Left ventricle myocardium superior (tissue), 1 donor: ENCODE measurements around the gene HCAR3. TPM values are rescaled to one million over a fixed set of nuclear protein-coding genes. Genes with fewer than 3 reads are reported as not detected.
A peak's percentile ranks its signal among the peaks of the same experiment; 100 is the strongest.
"Not testable (repeated sequence)": the region's sequence is repeated elsewhere in the genome, so short reads cannot be mapped to it uniquely, and the experiment has no call there.

Source experiments
- ATAC-seq: fragments of 200-7000 bp; cut with Tn5 transposase; one replicate; pipeline ENCODE4 v1.9.1; 2020; ENCODE audit warnings: mild to moderate bottlenecking, moderate library complexity
- DNase-seq: peaks from one replicate; pipeline ENCODE4 v3.0.0-alpha.2; 2020
- intact Hi-C: fragments of 100-400 bp; cut with micrococcal nuclease; formaldehyde crosslinking; loops from one replicate; pipeline ENCODE4 v1.11.0; 2022
- long read RNA-seq: library from polyadenylated mRNA; unstranded; transcript quantifications from one replicate; pipeline ENCODE4 v2.0.0, GENCODE V29; 2021
- total RNA-seq: library from RNA; stranded (reverse); fragmentation: NEBNext Ultra II Directional; extraction: Animal tissue kit (Norgen Biotek cat#: 25700); gene quantifications from one replicate; pipeline ENCODE4 v1.2.1, GENCODE V29; 2021
- donor health status: DM: no; HTN: yes; CAD: no; lungs with severe emphysema.

HCAR3 gene
- 0.12 TPM for total RNA-seq
- long read RNA-seq, partial matches to known transcripts: 0 of 1 reads
- long read RNA-seq, other reads (novel, unspliced or antisense): 0 of 1 reads

DNA sequence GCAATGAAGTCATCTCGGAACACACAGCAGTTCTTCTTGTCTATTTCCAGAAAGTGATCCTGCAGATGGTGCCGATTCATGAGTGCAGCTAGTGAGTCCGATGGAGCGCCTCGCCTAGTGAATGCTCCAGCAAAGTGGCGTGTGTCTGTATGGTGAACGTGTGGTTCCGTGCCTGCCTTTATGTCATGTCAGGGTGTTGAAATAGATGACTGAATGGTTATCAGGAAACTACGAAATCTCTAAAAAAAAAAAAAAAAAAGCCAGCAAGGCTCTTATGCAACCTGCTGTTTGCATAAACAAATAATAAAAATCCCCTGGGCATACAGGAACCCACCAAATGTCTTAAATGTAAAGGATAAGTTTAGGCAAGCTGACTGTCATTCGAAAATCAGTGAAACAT lies at the start of gene HCAR3:
TSS of gene HCAR3 (minus strand) at position 154 of the 400 bp plus-strand sequence. CDS start at position 80, 74 bp downstream.
- DNase-seq, intact Hi-C loops: not testable (repeated sequence)

DNA sequence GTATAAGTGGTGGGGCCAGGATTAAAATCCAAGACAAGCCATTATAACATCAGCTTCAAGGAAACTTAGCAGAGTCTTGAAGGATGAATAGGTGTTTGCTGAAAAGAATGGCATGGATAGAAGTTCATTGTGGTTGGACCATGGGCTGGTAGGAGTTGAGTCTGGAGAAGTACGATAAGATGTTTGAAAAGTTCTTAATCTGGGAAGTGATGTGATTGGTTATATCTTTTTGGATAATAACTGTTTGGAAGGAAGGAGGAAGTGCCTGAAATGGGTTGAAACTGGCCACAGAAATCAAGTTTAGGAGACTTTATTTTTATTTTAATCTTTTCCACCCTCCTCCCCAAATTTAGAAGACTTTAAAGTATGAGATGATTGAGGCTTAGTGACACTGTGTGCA lies 41.0 kb upstream of the HCAR3 start:
- ATAC-seq: no peak
- intact Hi-C loops: no loop called here

More for the DNA sequence above, at the start of gene HCAR3:
- ATAC-seq: not testable (repeated sequence)

DNA sequence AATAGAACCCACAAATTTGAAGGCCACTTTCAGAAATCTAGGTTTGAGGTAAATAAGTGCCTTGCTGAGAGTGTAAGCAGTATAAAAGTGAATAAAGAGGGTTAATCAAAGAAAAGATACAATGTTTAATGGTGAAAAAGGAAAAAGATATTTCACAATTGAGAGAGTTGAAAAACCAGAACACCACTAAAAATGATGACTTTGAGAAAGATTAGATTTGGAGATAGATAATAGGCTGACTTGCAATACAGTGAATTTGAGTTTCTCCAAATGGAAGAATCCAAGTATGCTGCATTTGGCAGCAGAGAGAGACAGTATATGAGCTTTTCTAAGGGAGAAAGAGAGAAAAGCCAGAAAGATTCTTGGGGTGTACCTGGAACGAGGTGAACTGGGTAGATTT lies 38.2 kb upstream of the HCAR3 start:
- no peak for DNase-seq

More for the DNA sequence above, 41.0 kb upstream of the HCAR3 start:
- DNase-seq: no peak

DNA sequence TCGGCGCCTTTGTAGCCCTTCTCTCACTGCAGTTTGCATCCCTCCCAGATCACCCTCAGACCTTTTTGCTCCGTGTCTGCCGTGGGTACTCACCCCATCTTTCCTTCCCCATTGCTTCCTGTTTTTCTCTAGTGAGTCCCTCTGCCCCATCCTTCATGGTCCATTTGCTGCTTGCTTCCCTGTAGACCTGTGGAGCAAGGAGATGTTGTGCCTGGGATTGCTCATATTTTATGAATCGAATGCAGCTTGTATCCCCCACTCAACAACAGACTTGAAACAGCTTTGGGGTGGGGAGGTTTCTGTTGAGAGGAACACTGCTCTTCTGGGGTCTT lies 36.7 kb upstream of the HCAR3 start:
- no peak for ATAC-seq
- intact Hi-C loops: no loop called here
- no peak for DNase-seq

More for the DNA sequence above, 38.2 kb upstream of the HCAR3 start:
- intact Hi-C loops: no loop called here
- ATAC-seq: no peak

DNA sequence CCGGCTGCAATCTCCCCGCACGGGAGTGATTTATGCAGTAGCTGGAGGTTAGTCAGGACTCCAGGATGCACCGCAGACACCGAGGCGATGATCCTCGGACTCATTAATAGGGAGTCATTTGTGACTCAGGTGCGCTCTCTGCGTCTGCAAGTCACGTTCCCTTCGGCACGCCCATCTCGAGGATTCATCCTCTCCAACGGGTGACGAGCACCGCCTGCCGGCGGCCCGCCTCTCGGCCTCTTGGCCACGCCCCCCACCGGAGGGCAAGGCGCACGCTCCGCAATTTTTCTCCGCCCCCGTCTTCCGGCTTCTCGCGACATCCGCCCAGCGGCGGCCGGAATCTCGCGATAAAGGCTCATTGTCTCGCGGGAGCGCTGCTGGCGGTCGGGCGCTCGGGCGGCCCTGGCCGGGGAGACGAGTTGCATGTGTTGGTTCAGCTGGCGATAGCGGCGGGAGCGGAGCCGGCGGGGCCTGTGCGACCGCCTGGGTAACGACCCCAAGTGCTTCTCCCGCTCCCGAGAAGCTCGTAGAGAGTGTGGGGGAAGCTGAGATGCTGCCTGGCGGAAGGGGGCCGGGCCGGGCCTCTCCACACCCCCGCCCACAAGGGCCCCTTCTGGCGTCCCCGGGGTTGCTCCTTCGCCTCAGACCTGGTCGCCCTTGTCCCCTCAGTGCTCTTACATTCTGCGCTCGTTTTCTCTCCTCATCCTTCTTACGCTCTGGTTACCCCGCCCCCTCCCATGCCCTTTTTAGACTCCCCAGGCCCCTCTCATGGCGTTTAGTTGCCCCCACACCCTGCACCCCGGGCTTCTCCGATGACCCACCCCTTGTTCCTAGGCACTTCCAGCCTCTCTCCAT lies 36.1 kb upstream of the HCAR3 start, which contains the start of gene DENR:
TSS of gene DENR (plus strand) at position 361 of the 855 bp plus-strand sequence. CDS start 878 bp downstream, outside the sequence.
- peak; percentile 99 for ATAC-seq
- intact Hi-C loops: no loop called here
- DNase-seq: peak; percentile 99

DNA sequence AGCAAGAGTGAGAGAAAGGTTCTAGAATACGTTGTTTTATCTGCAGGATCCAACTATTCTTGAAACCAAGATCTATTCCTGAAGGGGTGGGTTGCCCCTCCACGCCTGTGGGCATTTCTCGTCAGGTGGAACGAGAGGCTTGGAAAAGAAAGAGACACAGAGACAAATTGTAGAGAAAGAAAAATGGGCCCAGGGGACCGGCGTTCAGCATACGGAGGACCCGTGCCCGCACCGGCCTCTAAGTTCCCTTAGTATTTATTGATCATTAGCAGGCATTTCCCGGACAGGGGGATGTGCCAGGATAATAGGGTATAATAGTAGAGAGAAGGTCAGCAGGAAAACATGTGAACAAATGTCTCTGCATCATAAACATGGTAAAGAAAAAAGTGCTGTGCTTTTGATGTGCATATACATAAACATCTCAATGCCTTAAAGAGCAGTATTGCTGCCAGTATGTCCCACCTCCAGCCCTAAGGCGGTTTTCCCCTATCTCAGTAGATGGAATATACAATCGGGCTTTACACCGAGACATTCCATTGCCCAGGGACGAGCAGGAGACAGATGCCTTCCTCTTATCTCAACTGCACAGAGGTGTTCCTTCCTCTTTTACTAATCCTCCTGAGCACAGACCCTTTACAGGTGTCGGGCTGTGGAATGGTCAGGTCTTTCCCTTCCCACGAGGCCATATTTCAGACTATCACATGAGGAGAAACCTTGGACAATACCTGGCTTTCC lies 34.3 kb upstream of the HCAR3 start:
- ATAC-seq, intact Hi-C loops, DNase-seq: not testable (repeated sequence)

DNA sequence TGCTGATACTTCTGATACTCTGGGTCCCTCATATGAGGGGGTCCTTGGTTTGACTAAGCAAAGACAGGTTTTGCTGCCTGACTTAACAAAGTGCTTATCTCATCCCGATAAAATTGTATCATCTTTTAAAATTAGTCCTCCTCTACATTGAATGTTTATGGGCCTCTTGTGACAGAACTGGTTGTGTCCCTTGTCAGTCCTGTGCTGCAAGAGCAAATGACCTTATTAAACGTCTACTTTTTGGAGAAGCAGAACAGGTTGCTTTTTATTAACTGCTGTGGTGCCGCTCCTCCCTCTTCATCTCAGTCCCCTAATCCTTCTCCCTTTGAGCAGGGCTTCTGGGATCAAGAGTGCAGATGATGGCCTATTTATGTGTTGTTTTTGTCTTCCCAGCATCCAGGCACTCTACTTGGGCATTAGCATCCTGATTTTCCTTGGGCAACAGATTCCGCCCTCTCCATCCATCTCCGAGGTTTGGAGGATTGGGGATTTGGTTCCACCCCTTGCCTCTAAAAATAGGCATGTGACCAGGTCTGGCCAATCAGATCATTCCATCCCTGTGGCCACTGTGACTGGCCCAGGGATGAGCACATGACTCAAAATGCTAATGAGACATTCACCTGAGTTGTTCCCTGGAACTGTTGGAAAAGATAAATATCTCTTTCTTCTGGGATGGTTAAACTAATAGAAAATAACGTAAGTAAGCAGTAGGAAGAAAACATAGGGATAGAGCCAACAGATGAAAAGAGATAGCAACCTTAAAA lies 33.1 kb upstream of the HCAR3 start:
- DNase-seq: no peak
- intact Hi-C loops: no loop called here
- ATAC-seq: no peak

DNA sequence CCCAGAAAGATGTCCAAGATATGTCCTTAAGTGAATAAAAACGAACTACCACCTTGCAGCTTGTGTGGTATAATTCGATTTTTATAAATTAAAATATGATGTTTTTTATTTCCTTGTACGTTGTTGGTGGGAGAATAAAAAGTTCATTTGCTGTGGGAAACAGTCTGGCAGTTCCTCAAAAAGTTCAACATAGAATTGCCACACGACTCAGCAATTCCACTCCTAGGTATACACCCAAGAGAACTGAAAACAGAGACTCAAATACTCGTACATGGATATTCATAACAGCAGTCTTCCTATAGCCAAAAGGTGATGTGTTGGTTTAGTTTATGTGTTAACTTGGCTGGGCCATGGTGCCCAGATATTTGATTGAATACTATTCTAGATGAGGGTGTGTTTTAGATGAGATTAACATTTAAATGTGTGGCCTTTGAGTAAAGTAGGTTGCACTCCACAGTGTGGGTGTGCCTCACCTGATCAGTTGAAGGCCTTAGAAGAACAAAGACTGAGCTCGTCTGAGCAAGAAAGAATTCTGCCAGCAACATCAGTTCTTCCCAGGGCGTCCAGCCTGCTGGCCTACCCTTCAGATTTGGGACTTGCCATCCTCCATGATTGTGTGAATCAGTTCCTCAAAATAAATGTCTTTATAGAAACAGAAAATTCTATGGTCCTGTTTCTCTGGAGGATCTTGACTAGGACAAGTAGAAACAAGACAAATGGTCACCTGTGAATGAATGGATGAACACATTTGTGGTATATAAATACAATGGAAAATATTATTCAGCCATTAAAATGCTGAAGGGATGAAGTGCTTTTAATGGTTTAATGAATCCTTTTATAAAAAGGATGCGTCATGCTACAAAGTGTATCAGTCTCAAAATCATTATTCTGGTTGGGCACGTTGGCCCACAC lies 30.9 kb upstream of the HCAR3 start:
- ATAC-seq: no peak
- no peak for DNase-seq
- intact Hi-C loops: no loop called here

DNA sequence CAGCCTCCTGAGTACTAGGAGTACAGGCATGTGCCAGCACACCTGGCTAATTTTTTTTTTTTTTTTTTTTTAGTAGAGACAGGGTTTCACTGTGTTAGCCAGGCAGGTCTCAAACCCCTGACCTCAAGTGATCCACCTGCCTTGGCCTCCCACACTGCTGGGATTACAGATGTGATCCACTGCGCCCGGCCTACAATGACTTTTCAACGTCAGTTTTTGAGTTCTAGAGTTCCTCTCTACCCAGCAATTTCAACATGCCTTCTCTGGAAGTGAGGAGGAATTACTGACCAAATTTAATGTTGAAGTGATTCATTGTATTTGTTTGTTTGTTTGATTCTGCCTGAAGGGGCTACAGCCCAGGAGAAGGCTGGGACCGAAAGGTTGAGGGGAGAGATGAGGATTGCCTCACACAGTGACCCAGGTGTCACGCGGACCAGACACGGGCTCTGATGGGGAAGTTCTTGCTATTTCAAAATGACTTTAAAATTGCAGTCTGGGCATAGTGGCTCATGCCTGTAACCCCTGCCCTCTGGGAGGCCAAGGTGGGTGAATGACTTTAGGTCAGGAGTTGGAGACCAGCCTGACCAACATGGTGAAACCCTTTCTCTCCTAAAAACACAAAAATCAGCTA lies 27.4 kb upstream of the HCAR3 start:
- intact Hi-C loops: no loop called here
- ATAC-seq: peak; percentile 23
- DNase-seq: no peak

DNA sequence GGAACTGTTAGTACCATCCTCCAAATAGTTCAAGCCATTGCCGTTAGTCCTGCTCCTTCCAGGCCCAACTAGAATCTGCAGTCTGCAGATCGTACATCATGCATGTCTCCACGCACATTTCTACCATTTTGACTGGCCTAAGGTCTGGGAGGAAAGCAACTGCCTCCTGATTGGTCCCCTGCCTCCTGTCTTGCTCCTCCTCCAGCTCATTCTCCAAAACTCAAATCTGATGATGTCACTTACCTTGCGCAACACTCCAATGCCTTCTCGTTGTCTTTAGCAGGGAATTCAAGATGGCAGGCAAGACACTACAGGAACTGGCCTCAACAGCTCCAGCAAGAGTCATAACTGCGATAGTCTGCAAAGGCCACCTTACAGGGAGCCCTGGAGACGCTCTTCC lies 23.7 kb upstream of the HCAR3 start:
- intact Hi-C loops: no loop called here

DNA sequence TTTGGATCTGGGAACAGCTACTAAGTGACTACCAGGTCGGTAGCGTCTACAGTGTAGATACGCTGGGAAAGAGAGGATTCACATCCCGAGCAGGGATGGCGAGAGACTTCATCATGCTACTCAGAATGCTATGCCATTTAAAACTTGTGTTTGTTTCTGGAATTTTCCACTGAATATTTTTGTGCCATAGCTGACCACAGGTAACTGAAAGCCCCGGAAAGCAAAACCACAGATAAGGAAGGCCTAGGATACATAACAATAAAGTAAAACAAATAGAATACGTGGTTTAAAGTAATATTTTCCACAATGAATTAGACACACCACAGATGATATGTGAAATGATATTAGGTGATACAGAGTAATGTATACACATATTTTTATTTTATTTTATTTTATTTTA lies 22.0 kb upstream of the HCAR3 start:
- ATAC-seq (no peak), DNase-seq (no peak)
- intact Hi-C loops: no loop called here

More for the DNA sequence above, 23.7 kb upstream of the HCAR3 start:
- ATAC-seq (no peak), DNase-seq (no peak)

DNA sequence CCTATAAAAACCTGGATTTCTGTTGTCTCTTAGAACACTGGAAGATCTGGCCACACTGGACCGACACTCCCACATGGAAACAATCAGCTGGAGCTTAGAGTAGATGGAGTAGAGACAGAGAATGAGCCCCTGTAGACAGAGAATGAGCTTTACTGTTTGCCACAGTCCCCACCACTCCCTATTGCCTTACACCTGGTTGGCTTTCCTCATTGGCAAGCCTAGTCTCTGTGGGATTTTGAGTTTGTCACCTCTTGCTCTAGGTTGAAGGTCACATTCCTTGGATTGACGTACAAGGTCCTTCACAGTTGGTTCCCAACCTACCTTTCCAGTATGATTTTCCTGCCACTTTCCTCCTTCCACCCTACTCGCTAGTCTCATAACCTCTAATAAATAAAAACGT lies 16.0 kb upstream of the HCAR3 start:
- DNase-seq (no peak), ATAC-seq (no peak)
- intact Hi-C loops: no loop called here

DNA sequence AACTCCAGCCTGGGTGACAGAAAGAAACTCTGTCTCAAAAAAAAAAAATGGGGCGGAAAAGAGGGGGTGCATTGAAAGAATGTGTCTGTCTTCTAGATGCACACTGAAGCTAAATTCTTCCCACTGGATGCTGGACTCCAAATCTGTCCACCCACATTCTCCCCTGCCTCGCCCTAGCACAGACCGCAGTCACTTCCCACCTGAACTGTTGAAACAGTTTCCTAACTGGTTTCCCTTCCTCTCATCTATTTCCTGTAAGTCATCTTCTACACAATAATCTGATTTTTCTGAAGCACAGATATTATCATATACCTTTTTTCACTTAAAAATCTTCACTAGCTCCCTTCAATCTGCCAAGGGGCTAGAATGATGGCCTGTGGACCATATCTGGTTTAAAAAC lies 15.6 kb upstream of the HCAR3 start:
- DNase-seq (no peak), ATAC-seq (no peak)
- intact Hi-C loops: no loop called here

DNA sequence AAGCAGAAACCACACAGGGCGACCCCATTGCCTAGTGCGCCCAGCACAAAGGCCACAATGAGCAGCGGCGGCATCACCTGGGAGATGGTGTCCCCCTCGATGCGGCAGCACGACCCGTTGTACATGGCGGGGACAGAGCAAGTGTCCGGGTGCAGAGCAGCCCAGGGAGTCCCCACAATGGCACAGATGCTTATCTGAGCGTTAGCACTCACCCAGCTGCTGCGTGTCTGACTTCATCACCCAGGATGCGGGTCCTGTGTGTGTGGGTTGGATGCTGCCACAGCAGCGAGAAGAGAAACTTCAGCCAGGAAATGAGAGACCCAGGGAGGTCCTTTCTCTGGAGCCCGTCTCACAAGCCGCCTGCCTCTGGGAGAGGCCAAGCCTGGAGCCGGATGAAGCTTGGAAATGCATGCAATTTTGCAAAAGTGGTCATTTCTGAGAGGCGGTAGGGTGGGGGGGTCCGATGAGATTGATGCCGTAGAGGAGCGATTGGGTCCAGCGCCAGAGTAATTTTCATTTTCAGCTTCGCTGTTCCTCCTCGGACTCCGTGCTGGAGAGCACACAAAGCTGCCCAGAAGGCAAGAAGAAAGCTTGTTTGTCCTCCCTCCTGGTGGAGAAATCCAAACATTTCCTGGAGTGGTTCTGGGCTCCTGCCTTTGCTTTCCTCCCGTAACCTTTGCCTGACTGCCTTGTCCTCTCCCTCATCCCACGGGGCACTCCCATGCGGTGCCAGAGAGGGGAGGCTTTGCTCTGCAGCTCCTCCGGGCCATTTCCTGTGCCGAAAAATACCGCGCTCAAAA lies 13.8 kb upstream of the HCAR3 start, which contains the start of gene HCAR1:
TSS of gene HCAR1 (minus strand) at position 630 of the 800 bp plus-strand sequence. CDS start at position 125, 505 bp downstream.
- no peak for ATAC-seq
- intact Hi-C loops: no loop called here
- no peak for DNase-seq

DNA sequence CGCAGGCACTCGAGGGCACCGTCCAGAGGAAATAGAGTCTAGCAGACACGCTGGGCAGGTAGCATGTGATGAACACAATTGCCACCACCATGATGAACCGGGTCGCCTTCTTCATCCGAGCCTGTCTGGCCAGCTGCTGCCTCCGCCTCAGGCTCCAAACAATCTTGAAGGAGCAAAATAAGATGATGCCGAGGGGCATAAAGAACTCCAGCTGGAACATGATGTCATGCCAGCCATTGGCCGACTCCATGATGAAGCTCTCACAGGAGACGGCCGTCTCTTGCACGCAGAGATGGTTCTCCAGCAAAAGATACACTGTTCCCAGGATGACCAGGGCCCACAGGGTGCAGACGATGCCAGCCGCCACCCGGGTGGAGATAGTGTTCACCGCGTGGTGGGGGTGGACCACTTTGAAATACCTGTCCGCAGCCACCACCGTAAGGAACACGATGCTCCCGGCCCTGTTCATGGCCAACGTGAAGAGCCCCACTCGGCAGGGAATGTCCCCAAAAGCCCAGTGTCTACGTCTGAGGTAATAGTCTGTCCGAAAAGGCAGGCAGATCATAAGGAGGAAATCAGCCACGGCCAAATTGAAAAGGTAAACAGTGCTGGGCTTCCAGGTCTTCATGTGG lies 13.1 kb upstream of the HCAR3 start:
- intact Hi-C loops: no loop called here
- ATAC-seq (no peak), DNase-seq (no peak)

DNA sequence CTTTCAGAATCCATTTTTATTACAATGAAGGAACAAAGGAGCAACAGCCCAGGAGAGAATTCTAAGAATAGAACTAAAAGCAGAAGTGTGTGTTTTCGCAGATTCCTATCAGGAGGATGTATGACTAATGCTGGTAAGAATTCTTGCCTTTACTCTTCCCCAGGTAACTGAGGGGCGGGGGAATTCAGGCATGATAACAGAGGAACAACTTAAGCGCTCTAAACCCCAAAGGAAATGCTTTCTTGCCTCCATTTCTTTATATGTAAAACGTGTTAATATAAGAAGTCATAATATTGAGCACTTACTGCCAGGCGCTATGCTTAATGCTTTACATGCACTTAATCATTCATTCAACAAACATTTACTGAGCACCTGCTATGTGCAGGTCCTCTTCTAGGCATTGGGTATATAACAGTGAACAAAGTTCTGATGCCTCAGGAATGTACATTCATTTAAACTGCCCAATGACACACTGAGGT lies 9.5 kb upstream of the HCAR3 start:
- intact Hi-C loops: no loop called here
- no peak for ATAC-seq
- no peak for DNase-seq
